PC-3 (cell line): Measurements from ENCODE around the gene TRIM39. TPM values are rescaled to one million over a fixed set of nuclear protein-coding genes. Genes with fewer than 3 reads are reported as not detected.

Experiments
- ATAC-seq: fragments of 200-7000 bp; cut with Tn5 transposase; 2 replicates; pipeline ENCODE4 v1.9.1; 2020; ENCODE audit warnings: mild to moderate bottlenecking, moderate library complexity
- BruUV-seq: library from RNA; stranded (reverse); fragments of 400-500 nt; replicated peaks from 2 replicates; lab custom pipeline; 2021; lab: Mats Ljungman, UMichigan
- CTCF ChIA-PET: fragments of 300-600 bp; sonication (Branson Sonifier 250); formaldehyde crosslinking; loops from one replicate; lab custom pipeline; 2022; ENCODE audit warnings: antibody characterized with exemption; lab: Charles Lee
- POLR2A ChIA-PET: fragments of 300-600 bp; sonication (Branson Sonifier 250); formaldehyde crosslinking; loops from one replicate; lab custom pipeline; 2022; ENCODE audit warnings: antibody characterized with exemption; ENCODE audit not compliant: unreplicated experiment; lab: Charles Lee
- DNase-seq: peaks from one replicate; pipeline ENCODE4 v3.0.0-alpha.2; 2015
- H2AFZ ChIP-seq: fragments of 300-600 bp; sonication (generic); 2 replicates; pipeline ENCODE4 v1.6.0; 2016; ENCODE audit warnings: antibody characterized with exemption, low read length
- H3F3A ChIP-seq: fragments of 300-600 bp; sonication (generic); one replicate; pipeline ENCODE4 v1.6.0; 2017; ENCODE audit warnings: antibody characterized with exemption, low read length, control low read depth, mild to moderate bottlenecking; ENCODE audit not compliant: unreplicated experiment
- H3K27ac ChIP-seq: fragments of 300-600 bp; sonication (generic); 2 replicates; pipeline ENCODE4 v1.5.1; 2016; ENCODE audit warnings: mild to moderate bottlenecking, low read length
- H3K27me3 ChIP-seq: fragments of 300-600 bp; sonication (generic); 2 replicates; pipeline ENCODE4 v1.6.1; 2016; ENCODE audit warnings: low read length, mixed read lengths
- H3K36me3 ChIP-seq: fragments of 300-600 bp; sonication (generic); 2 replicates; pipeline ENCODE4 v1.6.1; 2016; ENCODE audit warnings: low read depth, mixed run types, low read length, mixed read lengths
- H3K4me1 ChIP-seq: fragments of 300-600 bp; sonication (generic); 2 replicates; pipeline ENCODE4 v1.5.1; 2016; ENCODE audit warnings: low read length; ENCODE audit not compliant: insufficient read depth
- H3K4me2 ChIP-seq: fragments of 300-600 bp; sonication (generic); 2 replicates; pipeline ENCODE4 v1.6.0; 2016; ENCODE audit warnings: low read length
- H3K4me3 ChIP-seq: fragments of 300-600 bp; sonication (generic); 2 replicates; pipeline ENCODE4 v1.5.1; 2016; ENCODE audit warnings: mild to moderate bottlenecking, low read length, mixed read lengths
- H3K79me2 ChIP-seq: fragments of 300-600 bp; sonication (generic); 2 replicates; pipeline ENCODE4 v1.6.1; 2017; ENCODE audit warnings: low read length, mixed read lengths
- H3K9ac ChIP-seq: fragments of 300-600 bp; sonication (generic); 2 replicates; pipeline ENCODE4 v1.6.0; 2016; ENCODE audit warnings: mild to moderate bottlenecking, low read length
- H3K9me2 ChIP-seq: fragments of 300-600 bp; sonication (generic); replicated peaks from 2 replicates; pipeline ENCODE4 v1.6.1; 2016; ENCODE audit warnings: mixed run types, low read length, mixed read lengths
- H3K9me3 ChIP-seq: fragments of 300-600 bp; sonication (generic); 2 replicates; pipeline ENCODE4 v1.6.1; 2016; ENCODE audit warnings: low read length, mixed read lengths
- H4K20me1 ChIP-seq: fragments of 300-600 bp; sonication (generic); 2 replicates; pipeline ENCODE4 v1.6.1; 2016; ENCODE audit warnings: low read length, mixed read lengths
- EZH2 ChIP-seq: fragments of 300-600 bp; sonication (generic); IDR thresholded peaks from one replicate; pipeline ENCODE4 v1.6.1; 2017; ENCODE audit warnings: antibody characterized with exemption, mild to moderate bottlenecking, low read length; ENCODE audit not compliant: unreplicated experiment
- EZH2phosphoT487 ChIP-seq: fragments of 300-600 bp; sonication (generic); IDR thresholded peaks from 2 replicates; pipeline ENCODE4 v1.6.1; 2018; ENCODE audit warnings: mild to moderate bottlenecking, antibody characterized with exemption, low read length, borderline replicate concordance
- intact Hi-C: fragments of 100-400 bp; cut with micrococcal nuclease; formaldehyde crosslinking; loops from 2 replicates; pipeline ENCODE4 v1.9.0; 2023
- total RNA-seq: library from RNA; depleted of rRNA; stranded (reverse); fragments of >200 nt; gene quantifications from 2 replicates; pipeline ENCODE4 v1.2.3, GENCODE V29; 2014
- TF ChIP-seq, protein P1 (sequence below): fragments of 300-600 bp; sonication (generic); conservative IDR thresholded peaks from 2 replicates; pipeline ENCODE4 v1.5.1; 2017; ENCODE audit warnings: antibody characterized with exemption, low read depth, mild to moderate bottlenecking, low read length

TRIM39 gene
- total RNA-seq, 1 experiment from 2014 or later: 24.8 TPM

GRCh38 chr6:30317913-30318589 lies 8.7 kb upstream of the TRIM39 start:
- Histone ChIP-seq H4K20me1 (peaks cover 47% of the 10 kb centered on the region), H3K9ac (no peak overlapping the region), H3K9me2 (no peaks in the 10 kb centered on the region), H2AFZ (no peak overlapping the region), H3K27ac (no peak overlapping the region), H3K27me3 (no peaks in the 10 kb centered on the region), H3K4me1 (peaks cover 17% of the 10 kb centered on the region), H3F3A (no peaks in the 10 kb centered on the region), H3K4me2 (no peak overlapping the region), H3K79me2 (peaks cover 99% of the 10 kb centered on the region), H3K4me3 (no peak overlapping the region), H3K9me3 (no peaks in the 10 kb centered on the region), H3K36me3 (peaks cover 37% of the 10 kb centered on the region)
- no peak for ATAC-seq
- intact Hi-C loops: no loop called here
- TF ChIP-seq, protein P1, sequence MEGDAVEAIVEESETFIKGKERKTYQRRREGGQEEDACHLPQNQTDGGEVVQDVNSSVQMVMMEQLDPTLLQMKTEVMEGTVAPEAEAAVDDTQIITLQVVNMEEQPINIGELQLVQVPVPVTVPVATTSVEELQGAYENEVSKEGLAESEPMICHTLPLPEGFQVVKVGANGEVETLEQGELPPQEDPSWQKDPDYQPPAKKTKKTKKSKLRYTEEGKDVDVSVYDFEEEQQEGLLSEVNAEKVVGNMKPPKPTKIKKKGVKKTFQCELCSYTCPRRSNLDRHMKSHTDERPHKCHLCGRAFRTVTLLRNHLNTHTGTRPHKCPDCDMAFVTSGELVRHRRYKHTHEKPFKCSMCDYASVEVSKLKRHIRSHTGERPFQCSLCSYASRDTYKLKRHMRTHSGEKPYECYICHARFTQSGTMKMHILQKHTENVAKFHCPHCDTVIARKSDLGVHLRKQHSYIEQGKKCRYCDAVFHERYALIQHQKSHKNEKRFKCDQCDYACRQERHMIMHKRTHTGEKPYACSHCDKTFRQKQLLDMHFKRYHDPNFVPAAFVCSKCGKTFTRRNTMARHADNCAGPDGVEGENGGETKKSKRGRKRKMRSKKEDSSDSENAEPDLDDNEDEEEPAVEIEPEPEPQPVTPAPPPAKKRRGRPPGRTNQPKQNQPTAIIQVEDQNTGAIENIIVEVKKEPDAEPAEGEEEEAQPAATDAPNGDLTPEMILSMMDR: no peak
- TF ChIP-seq EZH2 (no peak), EZH2phosphoT487 (no peak)
- CTCF ChIA-PET: no interaction called here
- POLR2A ChIA-PET: no interaction called here
- no peak for DNase-seq
- no TSS peak for BruUV-seq

DNA sequence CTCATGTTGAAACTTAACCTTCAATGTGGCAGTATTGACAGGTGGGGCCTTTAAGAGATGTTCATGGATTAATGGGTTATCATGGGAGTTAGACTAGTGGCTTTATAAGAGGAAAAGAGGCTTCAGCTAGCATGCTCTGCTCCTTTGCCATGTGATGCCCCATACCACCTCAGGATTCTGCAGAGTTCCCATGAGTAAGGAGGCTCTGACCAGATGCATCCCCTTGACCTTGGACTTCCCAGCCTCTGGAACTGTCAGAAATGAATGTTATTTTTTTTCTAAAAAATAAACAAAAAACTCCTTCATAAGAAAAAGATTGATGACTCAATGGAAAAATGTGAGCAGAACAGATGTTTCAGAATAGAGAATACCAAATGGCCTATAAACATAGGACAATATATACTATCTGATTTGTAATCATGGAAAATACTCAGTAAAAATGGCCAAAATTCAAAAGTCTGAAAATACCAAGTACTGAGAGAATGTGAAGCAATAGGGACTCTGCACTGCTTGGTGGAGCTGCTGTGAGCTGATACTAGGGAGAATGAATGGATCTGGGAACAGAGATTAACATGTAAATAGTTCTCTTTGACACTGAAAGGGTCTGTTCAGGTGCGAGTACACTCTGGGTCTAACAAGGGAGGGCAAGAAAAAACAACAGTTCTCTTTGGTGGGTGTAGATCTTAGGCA lies 7.4 kb upstream of the TRIM39 start:
- H4K20me1 ChIP-seq: peaks cover 52% of the 10 kb centered on the region
- intact Hi-C loops: no loop called here
- no peak overlapping the region for H2AFZ ChIP-seq
- H3K27me3 ChIP-seq: no peaks in the 10 kb centered on the region
- no peak overlapping the region for H3K4me2 ChIP-seq
- H3K9me2 ChIP-seq: no peaks in the 10 kb centered on the region
- BruUV-seq: no TSS peak
- ATAC-seq: no peak
- ChIA-PET POLR2A (no interaction called here), CTCF (no interaction called here)
- H3K9ac ChIP-seq: no peak overlapping the region
- DNase-seq: no peak
- TF ChIP-seq, protein P1: no peak
- no peak for TF ChIP-seq EZH2phosphoT487
- TF ChIP-seq EZH2: no peak
- H3K9me3 ChIP-seq: no peaks in the 10 kb centered on the region
- H3F3A ChIP-seq: no peaks in the 10 kb centered on the region
- H3K4me3 ChIP-seq: no peak overlapping the region
- no peak overlapping the region for H3K27ac ChIP-seq
- peaks cover 100% of the 10 kb centered on the region for H3K79me2 ChIP-seq
- H3K4me1 ChIP-seq: peaks cover 28% of the 10 kb centered on the region
- peaks cover 24% of the 10 kb centered on the region for H3K36me3 ChIP-seq
